Measurements from ENCODE around the gene SUPT3H.

Gene SUPT3H

DNA sequence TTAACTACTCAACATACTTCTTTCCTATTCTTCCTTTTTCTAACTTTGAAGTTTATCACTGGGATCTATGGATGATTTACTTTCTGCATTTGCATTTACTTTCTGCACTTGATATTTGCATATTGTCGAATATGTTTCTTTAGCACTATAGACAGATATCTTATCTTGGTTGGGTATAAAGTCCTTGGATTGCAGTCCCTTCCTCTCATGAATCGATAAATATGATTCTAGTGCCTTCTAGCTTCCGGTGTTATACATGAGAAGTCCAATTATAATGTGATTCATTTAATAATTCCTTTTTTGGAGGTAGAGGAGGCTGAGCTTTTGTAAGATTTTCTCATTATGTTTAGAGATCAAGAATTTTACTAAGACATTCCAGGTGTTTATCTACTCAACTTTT is 370.8 kb downstream of the SUPT3H start:
- H3K36me3 ChIP-seq (ENCODE audit: control insufficient read depth, low read depth, low read length) = no peaks in the 10 kb centered on the region
- H3K9ac ChIP-seq (ENCODE audit: low read length) = no peak overlapping the region
- no peaks in the 10 kb centered on the region for H3K9me3 ChIP-seq (ENCODE audit: control insufficient read depth, low read depth, low read length)
- no peak overlapping the region for H3K4me3 ChIP-seq (ENCODE audit: low read length)
- no peaks in the 10 kb centered on the region for H3K27me3 ChIP-seq (ENCODE audit: control insufficient read depth, insufficient read depth, low read length)
- H3K27ac ChIP-seq (ENCODE audit: low read length) = no peak overlapping the region
- no peaks in the 10 kb centered on the region for H3K4me1 ChIP-seq (ENCODE audit: control insufficient read depth, low read depth, low read length)

DNA sequence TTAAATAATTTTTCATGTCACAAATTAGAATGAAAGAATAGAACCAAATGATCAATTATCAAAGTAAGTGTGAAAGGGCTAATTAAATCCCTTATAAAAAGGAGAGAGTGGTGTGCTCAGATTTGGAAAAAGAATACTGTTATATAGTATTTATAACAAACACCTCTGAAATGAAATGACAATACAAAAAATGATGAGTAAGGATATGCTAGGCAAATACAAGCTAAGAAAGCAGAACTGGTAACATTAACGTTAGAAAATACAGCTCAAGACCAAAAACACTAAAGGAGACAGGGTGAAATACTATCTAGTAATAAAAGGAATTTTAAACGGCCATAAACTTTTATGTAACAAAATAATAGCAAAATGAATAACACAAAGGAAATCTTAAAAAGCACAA is 373.8 kb downstream of the SUPT3H start:
- Histone ChIP-seq H3K27ac (ENCODE audit: low read length) (no peak overlapping the region), H3K4me3 (ENCODE audit: low read length) (no peak overlapping the region), H3K4me1 (ENCODE audit: control insufficient read depth, low read depth, low read length) (no peaks in the 10 kb centered on the region), H3K27me3 (ENCODE audit: control insufficient read depth, insufficient read depth, low read length) (no peaks in the 10 kb centered on the region), H3K9ac (ENCODE audit: low read length) (no peak overlapping the region), H3K9me3 (ENCODE audit: control insufficient read depth, low read depth, low read length) (no peaks in the 10 kb centered on the region), H3K36me3 (ENCODE audit: control insufficient read depth, low read depth, low read length) (no peaks in the 10 kb centered on the region)

DNA sequence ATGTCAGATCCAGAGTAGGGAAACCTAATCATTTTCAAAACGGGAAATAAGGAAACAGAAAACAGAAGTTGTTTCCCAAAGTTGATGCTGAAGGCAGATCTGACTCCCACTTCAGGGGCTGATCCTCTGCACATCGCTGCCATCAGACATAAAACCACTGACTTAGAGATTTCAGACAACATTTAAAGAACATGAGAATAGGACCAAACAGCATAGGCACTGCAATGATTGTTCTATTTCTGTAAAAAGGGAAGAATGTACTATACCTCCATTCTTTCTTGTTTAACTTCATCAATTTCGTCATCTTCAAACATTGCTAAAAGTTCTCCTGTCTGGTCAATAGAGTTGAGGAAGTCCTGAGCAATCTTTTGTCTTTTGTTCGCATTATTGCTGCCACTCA is 374.3 kb downstream of the SUPT3H start:
- Histone ChIP-seq H3K9ac (ENCODE audit: low read length) (no peak overlapping the region), H3K9me3 (ENCODE audit: control insufficient read depth, low read depth, low read length) (no peaks in the 10 kb centered on the region), H3K27ac (ENCODE audit: low read length) (no peak overlapping the region), H3K36me3 (ENCODE audit: control insufficient read depth, low read depth, low read length) (no peaks in the 10 kb centered on the region), H3K27me3 (ENCODE audit: control insufficient read depth, insufficient read depth, low read length) (no peaks in the 10 kb centered on the region), H3K4me1 (ENCODE audit: control insufficient read depth, low read depth, low read length) (no peaks in the 10 kb centered on the region), H3K4me3 (ENCODE audit: low read length) (no peak overlapping the region)

DNA sequence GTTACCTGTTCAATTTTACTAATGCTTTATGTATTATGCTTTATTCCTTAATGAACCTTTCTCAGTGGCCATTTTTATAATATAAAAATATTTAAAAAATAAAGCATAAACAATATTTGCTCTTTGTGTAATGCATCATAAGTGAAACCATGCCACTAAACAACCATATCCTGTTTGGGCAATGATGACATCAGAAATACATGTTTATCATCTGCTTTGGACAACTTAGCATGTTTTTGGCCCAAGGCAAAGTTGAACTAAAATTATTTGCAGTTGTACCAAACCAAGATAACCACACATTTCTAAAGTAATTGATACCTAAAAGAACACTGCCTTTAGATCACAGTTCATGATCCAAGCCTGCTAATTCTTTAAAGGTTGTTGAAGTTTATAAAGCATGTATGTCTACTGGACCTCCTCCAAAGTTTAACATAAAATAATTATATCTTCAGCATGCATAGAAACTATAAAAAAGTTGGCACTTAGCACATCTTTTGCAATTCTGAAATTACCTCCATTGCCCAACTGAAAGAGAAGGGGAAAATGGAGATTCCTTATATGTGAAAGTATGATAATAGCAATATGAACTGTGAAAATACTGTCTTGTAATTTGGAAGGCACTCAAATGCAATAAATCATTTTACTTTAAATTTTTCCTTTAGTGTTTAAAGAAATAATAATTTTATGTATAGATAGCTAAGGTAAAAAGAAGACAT is 375.2 kb downstream of the SUPT3H start:
- Histone ChIP-seq H3K4me1 (ENCODE audit: control insufficient read depth, low read depth, low read length) (no peaks in the 10 kb centered on the region), H3K4me3 (ENCODE audit: low read length) (no peak overlapping the region), H3K27me3 (ENCODE audit: control insufficient read depth, insufficient read depth, low read length) (no peaks in the 10 kb centered on the region), H3K9me3 (ENCODE audit: control insufficient read depth, low read depth, low read length) (no peaks in the 10 kb centered on the region), H3K27ac (ENCODE audit: low read length) (no peak overlapping the region), H3K36me3 (ENCODE audit: control insufficient read depth, low read depth, low read length) (no peaks in the 10 kb centered on the region), H3K9ac (ENCODE audit: low read length) (no peak overlapping the region)

DNA sequence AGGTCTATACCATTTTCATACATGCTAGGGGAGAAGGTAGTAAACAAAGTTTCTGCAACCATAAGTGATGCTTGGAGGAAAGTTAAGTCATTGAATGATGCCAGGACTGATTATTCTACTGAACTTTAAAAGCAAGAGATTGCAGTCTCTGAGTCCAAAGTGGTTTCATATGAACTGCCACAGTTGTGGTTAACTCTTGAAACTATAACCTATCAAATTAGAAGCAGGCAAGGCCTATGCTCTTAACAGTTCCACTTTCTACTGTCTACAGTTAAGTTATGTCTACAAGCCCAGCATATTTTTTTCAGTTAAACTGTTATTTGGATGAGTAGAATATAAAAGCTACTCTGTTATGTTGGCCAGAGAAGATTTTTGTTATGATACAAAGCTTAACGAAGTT is 376.1 kb downstream of the SUPT3H start:
- H3K27me3 ChIP-seq (ENCODE audit: control insufficient read depth, insufficient read depth, low read length) = no peaks in the 10 kb centered on the region
- H3K36me3 ChIP-seq (ENCODE audit: control insufficient read depth, low read depth, low read length) = no peaks in the 10 kb centered on the region
- H3K27ac ChIP-seq (ENCODE audit: low read length) = no peak overlapping the region
- H3K4me1 ChIP-seq (ENCODE audit: control insufficient read depth, low read depth, low read length) = no peaks in the 10 kb centered on the region
- H3K9me3 ChIP-seq (ENCODE audit: control insufficient read depth, low read depth, low read length) = no peaks in the 10 kb centered on the region
- H3K9ac ChIP-seq (ENCODE audit: low read length) = no peak overlapping the region
- H3K4me3 ChIP-seq (ENCODE audit: low read length) = no peak overlapping the region

DNA sequence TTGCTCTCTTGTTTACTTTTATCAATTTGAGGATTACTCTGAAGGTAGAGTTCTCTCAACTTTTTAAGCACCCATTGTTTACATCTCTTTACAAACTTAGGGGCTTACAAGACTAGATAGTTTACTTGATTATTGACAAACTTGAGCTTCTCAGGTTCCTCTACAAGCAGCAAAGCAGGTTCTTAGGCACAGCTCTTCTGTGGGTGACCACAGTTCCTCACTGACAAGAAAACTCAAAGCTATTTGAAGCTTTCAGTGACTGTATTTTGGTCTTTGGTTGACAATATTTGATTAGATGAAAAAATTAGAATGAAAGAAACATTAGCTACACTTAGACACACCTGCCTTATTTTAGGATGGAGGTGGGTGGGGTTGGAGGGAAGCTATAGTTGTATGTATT is 376.9 kb downstream of the SUPT3H start:
- H3K36me3 ChIP-seq (ENCODE audit: control insufficient read depth, low read depth, low read length) = no peaks in the 10 kb centered on the region
- H3K9me3 ChIP-seq (ENCODE audit: control insufficient read depth, low read depth, low read length) = no peaks in the 10 kb centered on the region
- H3K9ac ChIP-seq (ENCODE audit: low read length) = no peak overlapping the region
- no peaks in the 10 kb centered on the region for H3K27me3 ChIP-seq (ENCODE audit: control insufficient read depth, insufficient read depth, low read length)
- no peak overlapping the region for H3K4me3 ChIP-seq (ENCODE audit: low read length)
- no peaks in the 10 kb centered on the region for H3K4me1 ChIP-seq (ENCODE audit: control insufficient read depth, low read depth, low read length)
- no peak overlapping the region for H3K27ac ChIP-seq (ENCODE audit: low read length)

DNA sequence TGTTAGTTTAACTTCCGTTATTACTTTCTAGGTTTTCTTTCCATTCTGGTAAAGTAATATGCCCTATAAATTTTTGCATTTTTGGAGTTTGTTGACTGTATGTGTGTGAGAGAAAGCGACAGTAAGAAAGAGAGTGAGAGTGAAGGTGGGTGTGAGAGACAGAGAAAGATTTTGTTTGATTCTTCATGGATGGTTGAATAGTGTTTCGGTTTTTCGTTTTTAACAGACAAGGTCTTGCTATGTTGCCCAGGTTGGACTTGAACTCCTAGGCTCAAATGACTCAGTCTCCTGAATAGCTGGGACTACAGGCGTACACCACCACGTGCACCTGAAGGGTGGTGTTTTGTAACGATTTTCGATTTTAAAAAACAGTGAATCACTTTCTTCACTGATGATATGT is 378.7 kb downstream of the SUPT3H start:
- no peaks in the 10 kb centered on the region for H3K36me3 ChIP-seq (ENCODE audit: control insufficient read depth, low read depth, low read length)
- H3K4me3 ChIP-seq (ENCODE audit: low read length) = no peak overlapping the region
- H3K9ac ChIP-seq (ENCODE audit: low read length) = no peak overlapping the region
- no peaks in the 10 kb centered on the region for H3K9me3 ChIP-seq (ENCODE audit: control insufficient read depth, low read depth, low read length)
- H3K27ac ChIP-seq (ENCODE audit: low read length) = no peak overlapping the region
- no peaks in the 10 kb centered on the region for H3K4me1 ChIP-seq (ENCODE audit: control insufficient read depth, low read depth, low read length)
- no peaks in the 10 kb centered on the region for H3K27me3 ChIP-seq (ENCODE audit: control insufficient read depth, insufficient read depth, low read length)

DNA sequence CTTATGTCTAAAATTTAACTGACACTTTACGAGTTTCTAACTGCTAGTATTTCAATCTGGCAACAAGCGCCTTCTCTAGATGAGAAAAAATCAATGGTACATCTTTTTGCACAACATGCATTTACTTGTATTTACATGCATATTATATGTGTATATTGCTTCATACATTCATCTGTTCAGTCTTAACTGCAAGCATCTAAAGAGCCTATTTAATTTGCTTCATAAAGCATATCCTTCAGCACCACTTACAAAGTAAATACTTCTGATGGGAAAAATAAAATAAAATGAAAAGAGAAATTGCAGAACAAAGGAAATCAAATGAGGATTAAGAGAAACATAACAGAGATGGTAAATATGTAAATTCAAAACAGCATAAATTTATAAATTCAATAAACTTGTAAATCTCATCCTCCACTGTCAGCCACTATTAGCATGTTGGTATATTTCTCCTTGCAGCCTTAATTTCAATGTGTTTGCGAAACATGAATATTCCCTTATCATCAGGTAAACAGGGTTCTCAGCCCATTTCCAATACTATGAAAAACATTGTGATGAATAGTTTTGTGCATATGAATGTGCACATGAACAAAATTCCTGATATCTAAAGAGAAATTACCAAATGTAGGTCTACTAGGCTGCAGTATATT is 382.1 kb downstream of the SUPT3H start:
- Histone ChIP-seq H3K27ac (ENCODE audit: low read length) (no peak overlapping the region), H3K27me3 (ENCODE audit: control insufficient read depth, insufficient read depth, low read length) (no peaks in the 10 kb centered on the region), H3K36me3 (ENCODE audit: control insufficient read depth, low read depth, low read length) (no peaks in the 10 kb centered on the region), H3K9ac (ENCODE audit: low read length) (no peak overlapping the region), H3K4me1 (ENCODE audit: control insufficient read depth, low read depth, low read length) (no peaks in the 10 kb centered on the region), H3K4me3 (ENCODE audit: low read length) (no peak overlapping the region), H3K9me3 (ENCODE audit: control insufficient read depth, low read depth, low read length) (no peaks in the 10 kb centered on the region)

DNA sequence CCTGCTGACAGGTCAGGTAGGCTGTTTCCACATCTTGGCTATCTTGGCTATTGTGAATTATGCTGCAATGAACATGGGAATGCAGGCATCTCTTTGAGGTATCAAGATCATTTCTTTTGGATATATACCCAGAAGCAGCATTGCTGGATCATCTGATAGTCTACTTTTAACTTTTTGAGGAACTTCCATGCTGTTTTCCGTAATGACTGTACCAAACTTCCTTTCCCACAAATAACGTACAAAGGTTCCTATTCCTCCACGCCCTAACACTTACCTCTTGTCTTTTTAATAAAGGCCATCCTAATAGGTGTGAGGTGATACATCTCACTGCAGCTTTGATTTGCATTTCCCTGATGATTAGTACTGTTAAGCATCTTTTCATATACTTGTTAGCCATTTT is 388.3 kb downstream of the SUPT3H start:
- Histone ChIP-seq H3K36me3 (ENCODE audit: control insufficient read depth, low read depth, low read length) (no peaks in the 10 kb centered on the region), H3K4me1 (ENCODE audit: control insufficient read depth, low read depth, low read length) (no peaks in the 10 kb centered on the region), H3K4me3 (ENCODE audit: low read length) (no peak overlapping the region), H3K27ac (ENCODE audit: low read length) (no peak overlapping the region), H3K9me3 (ENCODE audit: control insufficient read depth, low read depth, low read length) (no peaks in the 10 kb centered on the region), H3K9ac (ENCODE audit: low read length) (no peak overlapping the region), H3K27me3 (ENCODE audit: control insufficient read depth, insufficient read depth, low read length) (no peaks in the 10 kb centered on the region)

DNA sequence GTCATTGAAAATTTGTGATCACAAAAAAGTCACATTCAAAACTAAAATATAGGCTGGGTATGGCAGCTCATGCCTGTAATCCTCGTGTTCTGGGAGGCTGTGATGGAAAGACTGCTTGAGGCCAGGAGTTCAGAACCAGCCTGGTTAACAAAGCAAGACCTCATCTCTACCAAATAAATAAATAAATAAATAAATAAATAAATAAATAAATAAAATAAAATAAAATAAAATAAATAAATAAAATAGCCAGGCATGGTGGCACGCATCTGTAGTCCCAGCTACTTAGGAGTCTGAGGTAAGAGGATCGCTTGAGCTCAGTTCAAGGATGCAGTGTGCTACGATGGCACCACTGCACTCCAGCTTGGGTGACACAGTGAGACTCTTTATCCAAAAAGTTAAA is 392.7 kb downstream of the SUPT3H start:
- Histone ChIP-seq H3K36me3 (ENCODE audit: control insufficient read depth, low read depth, low read length) (no peaks in the 10 kb centered on the region), H3K9me3 (ENCODE audit: control insufficient read depth, low read depth, low read length) (no peaks in the 10 kb centered on the region), H3K4me1 (ENCODE audit: control insufficient read depth, low read depth, low read length) (no peaks in the 10 kb centered on the region), H3K27me3 (ENCODE audit: control insufficient read depth, insufficient read depth, low read length) (no peaks in the 10 kb centered on the region), H3K4me3 (ENCODE audit: low read length) (no peak overlapping the region), H3K27ac (ENCODE audit: low read length) (no peak overlapping the region), H3K9ac (ENCODE audit: low read length) (no peak overlapping the region)

DNA sequence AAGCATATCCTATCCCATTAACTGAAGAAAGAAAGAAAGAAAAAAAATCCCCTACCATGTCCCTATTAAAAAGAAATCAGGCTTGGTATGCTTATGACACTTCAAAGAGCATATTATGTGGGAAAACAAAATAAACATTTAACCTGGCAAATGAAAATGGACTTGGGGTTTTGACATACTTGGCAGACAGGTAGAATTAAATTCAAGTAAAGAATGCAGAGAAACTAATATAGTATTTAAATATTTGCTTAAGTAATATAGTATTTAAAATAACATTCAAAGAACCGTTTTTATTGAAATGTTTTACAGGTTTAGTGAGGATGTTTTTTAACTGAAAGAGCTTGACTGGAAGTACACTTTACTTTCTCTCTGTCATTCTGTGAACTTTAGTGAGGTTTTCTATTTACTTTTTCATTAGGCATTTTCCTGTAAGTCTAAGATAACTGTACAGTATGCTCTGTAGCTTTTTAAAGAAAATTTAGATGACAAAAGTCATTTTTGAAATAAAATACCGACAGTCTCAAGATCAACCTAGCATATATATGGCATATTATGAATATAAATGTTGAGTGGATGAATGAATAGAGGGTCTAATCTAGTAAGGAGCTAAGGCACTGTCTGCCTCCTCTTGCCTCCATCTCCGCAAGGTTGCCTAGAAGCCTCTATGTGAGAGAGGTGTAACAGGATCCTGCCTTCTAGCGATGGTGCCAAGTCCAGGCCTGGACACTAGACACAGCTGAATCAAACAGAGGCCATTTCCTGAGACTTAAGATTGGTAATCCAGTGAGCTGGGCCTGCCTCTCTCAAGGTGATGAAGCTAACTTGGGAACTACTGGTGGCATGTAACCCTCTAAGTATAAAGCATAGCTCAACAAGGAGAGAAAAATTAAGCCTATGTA is 394.0 kb downstream of the SUPT3H start:
- H3K27me3 ChIP-seq (ENCODE audit: control insufficient read depth, insufficient read depth, low read length) = no peaks in the 10 kb centered on the region
- no peaks in the 10 kb centered on the region for H3K9me3 ChIP-seq (ENCODE audit: control insufficient read depth, low read depth, low read length)
- H3K4me1 ChIP-seq (ENCODE audit: control insufficient read depth, low read depth, low read length) = no peaks in the 10 kb centered on the region
- H3K9ac ChIP-seq (ENCODE audit: low read length) = no peak overlapping the region
- no peaks in the 10 kb centered on the region for H3K36me3 ChIP-seq (ENCODE audit: control insufficient read depth, low read depth, low read length)
- H3K27ac ChIP-seq (ENCODE audit: low read length) = no peak overlapping the region
- no peak overlapping the region for H3K4me3 ChIP-seq (ENCODE audit: low read length)

Data from iPS-18a (cell line).